Epidermal melanocyte (primary cell): ENCODE data around the gene CA9.
"Not testable (repeated sequence)": the region's sequence is repeated elsewhere in the genome, so short reads cannot be mapped to it uniquely, and the experiment has no call there.

ENCODE experiments used
- DNase-seq: peaks from one replicate; pipeline ENCODE4 v3.0.0; 2011; ENCODE audit warnings: low spot score; ENCODE audit not compliant: insufficient read length

Gene CA9

GRCh38 chr9:35673132-35674024, at the start of gene CA9:
TSS of gene CA9 (plus strand) at chr9:35673928. CDS start at chr9:35673960, 32 bp downstream.
- no peak for DNase-seq

- no peak for DNase-seq
Observed at GRCh38 chr9:35627575-35627974, 46.2 kb upstream of the CA9 start.

GRCh38 chr9:35628389-35628991, 45.2 kb upstream of the CA9 start:
- DNase-seq: no peak

GRCh38 chr9:35629597-35629996, 44.1 kb upstream of the CA9 start:
- DNase-seq: no peak

GRCh38 chr9:35635730-35636129, 38.0 kb upstream of the CA9 start:
- no peak for DNase-seq

GRCh38 chr9:35636135-35636876, 37.4 kb upstream of the CA9 start:
- DNase-seq: no peak

GRCh38 chr9:35636877-35637246, 36.9 kb upstream of the CA9 start:
- not testable (repeated sequence) for DNase-seq

GRCh38 chr9:35637427-35637955, 36.2 kb upstream of the CA9 start:
- DNase-seq: not testable (repeated sequence)

- DNase-seq: not testable (repeated sequence)
Observed at GRCh38 chr9:35638751-35639150, 35.0 kb upstream of the CA9 start.

- not testable (repeated sequence) for DNase-seq
Observed at GRCh38 chr9:35639225-35639624, 34.5 kb upstream of the CA9 start.

GRCh38 chr9:35639631-35640030, 34.1 kb upstream of the CA9 start:
- DNase-seq: no peak

GRCh38 chr9:35640431-35640830, 33.3 kb upstream of the CA9 start:
- DNase-seq: not testable (repeated sequence)

GRCh38 chr9:35641478-35641877, 32.2 kb upstream of the CA9 start:
- not testable (repeated sequence) for DNase-seq

GRCh38 chr9:35643046-35643445, 30.7 kb upstream of the CA9 start:
- DNase-seq: no peak

- not testable (repeated sequence) for DNase-seq
Observed at GRCh38 chr9:35645736-35646135, 28.0 kb upstream of the CA9 start.

- DNase-seq: no peak
Observed at GRCh38 chr9:35646153-35646532, 27.6 kb upstream of the CA9 start.

- peak; percentile 91 for DNase-seq
Observed at GRCh38 chr9:35646533-35647265, 27.0 kb upstream of the CA9 start.

GRCh38 chr9:35649431-35650340, 24.0 kb upstream of the CA9 start:
- no peak for DNase-seq

- no peak for DNase-seq
Observed at GRCh38 chr9:35650341-35651158, 23.2 kb upstream of the CA9 start, which contains the start of gene SIT1. TSS of gene SIT1 (minus strand) at chr9:35650931. CDS start at chr9:35650853, 78 bp downstream.
